ENCODE measurements around the gene ZNF367.
A peak's percentile ranks its signal among the peaks of the same experiment; 100 is the strongest.

Gene ZNF367

DNA sequence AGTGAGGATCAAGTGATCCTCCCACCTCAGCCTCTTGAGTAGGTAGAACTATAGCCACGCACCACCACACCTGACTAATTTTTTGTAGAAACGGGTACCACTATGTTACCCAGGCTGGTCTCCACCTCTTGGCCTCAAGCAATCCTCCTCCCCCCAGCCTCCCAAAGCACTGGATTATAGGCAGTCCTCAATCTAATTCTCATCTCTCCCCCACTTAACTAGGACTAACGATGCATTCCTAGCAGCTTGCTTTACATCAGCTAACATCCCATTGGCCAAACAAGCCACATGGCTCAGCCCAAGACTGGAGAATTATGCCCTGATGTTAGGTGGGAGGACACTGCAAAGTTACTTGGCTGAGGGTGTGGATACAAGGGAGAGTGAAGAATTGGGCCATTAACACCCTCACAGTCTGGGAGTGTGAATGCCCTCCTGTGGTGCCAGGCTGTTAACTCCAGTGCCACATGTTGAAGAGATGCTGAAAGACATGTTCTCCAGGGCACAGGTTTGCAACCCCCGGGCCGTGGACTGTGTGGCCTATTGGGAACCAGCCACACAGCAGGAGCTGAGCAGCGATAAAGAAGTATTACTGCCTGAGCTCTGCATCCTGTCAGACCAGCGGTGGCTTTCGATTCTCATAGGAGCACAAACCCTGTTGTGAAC, 5.3 kb upstream of the ZNF367 start:
- Histone ChIP-seq H4K20me1 (ENCODE audit: insufficient read depth, low read length, poor library complexity, severe bottlenecking) (no peaks in the 10 kb centered on the region), H3K4me3 (ENCODE audit: low read length, poor library complexity, severe bottlenecking) (no peak overlapping the region), H3K4me2 (ENCODE audit: low read depth, low read length, poor library complexity, severe bottlenecking) (no peak overlapping the region), H3K9me2 (replicated peaks; ENCODE audit: low read depth, low read length) (no peaks in the 10 kb centered on the region), H3K9ac (ENCODE audit: low read depth, low read length, poor library complexity, severe bottlenecking) (no peak overlapping the region), H3K79me2 (ENCODE audit: insufficient read depth, low read length) (no peaks in the 10 kb centered on the region), H3K4me1 (ENCODE audit: insufficient read depth, low read length, poor library complexity, severe bottlenecking) (peaks cover 23% of the 10 kb centered on the region), H3K36me3 (ENCODE audit: insufficient read depth, low read length) (no peaks in the 10 kb centered on the region), H3K9me3 (ENCODE audit: insufficient read depth, low read depth, low read length) (no peaks in the 10 kb centered on the region), H3F3A (ENCODE audit: low read depth) (peaks cover 13% of the 10 kb centered on the region), H2AFZ (ENCODE audit: low read length) (peak overlapping the region; percentile 18; the same call in 1 of the 2 replicates), H3K27me3 (ENCODE audit: insufficient read depth, low read length, poor library complexity, severe bottlenecking) (no peaks in the 10 kb centered on the region)
- TF ChIP-seq EZH2phosphoT487 (IDR thresholded peaks at IDR 0.05; ENCODE audit: borderline replicate concordance), result no peak
- TF ChIP-seq, protein P1, sequence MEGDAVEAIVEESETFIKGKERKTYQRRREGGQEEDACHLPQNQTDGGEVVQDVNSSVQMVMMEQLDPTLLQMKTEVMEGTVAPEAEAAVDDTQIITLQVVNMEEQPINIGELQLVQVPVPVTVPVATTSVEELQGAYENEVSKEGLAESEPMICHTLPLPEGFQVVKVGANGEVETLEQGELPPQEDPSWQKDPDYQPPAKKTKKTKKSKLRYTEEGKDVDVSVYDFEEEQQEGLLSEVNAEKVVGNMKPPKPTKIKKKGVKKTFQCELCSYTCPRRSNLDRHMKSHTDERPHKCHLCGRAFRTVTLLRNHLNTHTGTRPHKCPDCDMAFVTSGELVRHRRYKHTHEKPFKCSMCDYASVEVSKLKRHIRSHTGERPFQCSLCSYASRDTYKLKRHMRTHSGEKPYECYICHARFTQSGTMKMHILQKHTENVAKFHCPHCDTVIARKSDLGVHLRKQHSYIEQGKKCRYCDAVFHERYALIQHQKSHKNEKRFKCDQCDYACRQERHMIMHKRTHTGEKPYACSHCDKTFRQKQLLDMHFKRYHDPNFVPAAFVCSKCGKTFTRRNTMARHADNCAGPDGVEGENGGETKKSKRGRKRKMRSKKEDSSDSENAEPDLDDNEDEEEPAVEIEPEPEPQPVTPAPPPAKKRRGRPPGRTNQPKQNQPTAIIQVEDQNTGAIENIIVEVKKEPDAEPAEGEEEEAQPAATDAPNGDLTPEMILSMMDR (conservative IDR thresholded peaks at IDR 0.05; ENCODE audit: low read length), result no peak

GRCh38 chr9:96420468-96421219, 2.5 kb upstream of the ZNF367 start:
- H4K20me1 ChIP-seq (ENCODE audit: insufficient read depth, low read length, poor library complexity, severe bottlenecking), result peaks cover 16% of the 10 kb centered on the region
- H3K4me2 ChIP-seq (ENCODE audit: low read depth, low read length, poor library complexity, severe bottlenecking), result peak overlapping the region; percentile 92
- peaks cover 16% of the 10 kb centered on the region for H3K79me2 ChIP-seq (ENCODE audit: insufficient read depth, low read length)
- H3K9ac ChIP-seq (ENCODE audit: low read depth, low read length, poor library complexity, severe bottlenecking), result peak overlapping the region; percentile 87
- peak overlapping the region; percentile 87 for H3K4me3 ChIP-seq (ENCODE audit: low read length, poor library complexity, severe bottlenecking)
- peak overlapping the region; percentile 79 for H2AFZ ChIP-seq (ENCODE audit: low read length)
- peaks cover 4% of the 10 kb centered on the region for H3K27me3 ChIP-seq (ENCODE audit: insufficient read depth, low read length, poor library complexity, severe bottlenecking)
- peaks cover 16% of the 10 kb centered on the region for H3F3A ChIP-seq (ENCODE audit: low read depth)
- peaks cover 35% of the 10 kb centered on the region for H3K4me1 ChIP-seq (ENCODE audit: insufficient read depth, low read length, poor library complexity, severe bottlenecking)
- H3K9me2 ChIP-seq (replicated peaks; ENCODE audit: low read depth, low read length), result no peaks in the 10 kb centered on the region
- TF ChIP-seq, protein P1 (conservative IDR thresholded peaks at IDR 0.05; ENCODE audit: low read length), result no peak
- no peak for TF ChIP-seq EZH2phosphoT487 (IDR thresholded peaks at IDR 0.05; ENCODE audit: borderline replicate concordance)
- no peaks in the 10 kb centered on the region for H3K9me3 ChIP-seq (ENCODE audit: insufficient read depth, low read depth, low read length)
- H3K36me3 ChIP-seq (ENCODE audit: insufficient read depth, low read length), result no peaks in the 10 kb centered on the region

- no peaks in the 10 kb centered on the region for H3K9me2 ChIP-seq (replicated peaks; ENCODE audit: low read depth, low read length)
- peak overlapping the region; percentile 92 for H3K4me2 ChIP-seq (ENCODE audit: low read depth, low read length, poor library complexity, severe bottlenecking)
- no peaks in the 10 kb centered on the region for H3K36me3 ChIP-seq (ENCODE audit: insufficient read depth, low read length)
- H3F3A ChIP-seq (ENCODE audit: low read depth), result peaks cover 16% of the 10 kb centered on the region
- peaks cover 23% of the 10 kb centered on the region for H4K20me1 ChIP-seq (ENCODE audit: insufficient read depth, low read length, poor library complexity, severe bottlenecking)
- H2AFZ ChIP-seq (ENCODE audit: low read length), result peak overlapping the region; percentile 96
- peaks cover 4% of the 10 kb centered on the region for H3K27me3 ChIP-seq (ENCODE audit: insufficient read depth, low read length, poor library complexity, severe bottlenecking)
- peak overlapping the region; percentile 87 for H3K4me3 ChIP-seq (ENCODE audit: low read length, poor library complexity, severe bottlenecking)
- peaks cover 26% of the 10 kb centered on the region for H3K79me2 ChIP-seq (ENCODE audit: insufficient read depth, low read length)
- no peaks in the 10 kb centered on the region for H3K9me3 ChIP-seq (ENCODE audit: insufficient read depth, low read depth, low read length)
- TF ChIP-seq, protein P1 (conservative IDR thresholded peaks at IDR 0.05; ENCODE audit: low read length), result no peak
- TF ChIP-seq EZH2phosphoT487 (IDR thresholded peaks at IDR 0.05; ENCODE audit: borderline replicate concordance), result no peak
- H3K4me1 ChIP-seq (ENCODE audit: insufficient read depth, low read length, poor library complexity, severe bottlenecking), result peaks cover 36% of the 10 kb centered on the region
- peak overlapping the region; percentile 87 for H3K9ac ChIP-seq (ENCODE audit: low read depth, low read length, poor library complexity, severe bottlenecking)
These were observed 1.5 kb upstream of the ZNF367 start for GRCh38 chr9:96419691-96419969.
